OCI-LY1 (cell line): ENCODE data around the gene TAF3.

Source experiments
- EZH2 ChIP-seq: fragments of 200-600 bp; sonication (generic), shearing (Covaris generic); IDR thresholded peaks from 2 replicates; pipeline ENCODE4 v1.8.0; 2017; ENCODE audit warnings: borderline replicate concordance, mixed run types, mild to moderate bottlenecking, antibody characterized with exemption, low read length, moderate library complexity, mixed read lengths
- TF ChIP-seq, protein P1 (sequence below): fragments of 200-600 bp; sonication (generic), shearing (Covaris generic); IDR thresholded peaks from 2 replicates; pipeline ENCODE4 v1.5.1; 2017; ENCODE audit warnings: mild to moderate bottlenecking, antibody characterized with exemption, low read length, moderate library complexity, mixed read lengths

DNA sequence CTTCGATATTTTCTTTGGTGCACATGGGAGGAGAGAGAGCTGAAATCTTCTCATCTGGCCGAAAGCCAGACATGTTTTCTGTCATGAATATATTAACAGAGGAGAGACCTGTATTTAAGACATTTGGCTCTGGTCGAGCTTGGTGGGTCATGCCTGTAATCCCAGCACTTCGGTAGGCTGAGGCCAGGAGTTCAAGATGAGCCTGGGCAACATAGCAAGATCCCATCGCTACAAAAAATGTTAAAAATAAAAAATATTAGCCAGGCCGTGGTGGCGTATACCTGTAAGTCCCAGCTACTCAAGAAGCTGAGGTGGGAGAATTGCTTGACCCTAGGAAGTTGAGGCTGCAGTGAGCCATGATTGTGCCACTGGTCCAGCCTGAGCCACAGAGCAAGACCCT is 214.3 kb downstream of the TAF3 start:
- TF ChIP-seq, protein P1, sequence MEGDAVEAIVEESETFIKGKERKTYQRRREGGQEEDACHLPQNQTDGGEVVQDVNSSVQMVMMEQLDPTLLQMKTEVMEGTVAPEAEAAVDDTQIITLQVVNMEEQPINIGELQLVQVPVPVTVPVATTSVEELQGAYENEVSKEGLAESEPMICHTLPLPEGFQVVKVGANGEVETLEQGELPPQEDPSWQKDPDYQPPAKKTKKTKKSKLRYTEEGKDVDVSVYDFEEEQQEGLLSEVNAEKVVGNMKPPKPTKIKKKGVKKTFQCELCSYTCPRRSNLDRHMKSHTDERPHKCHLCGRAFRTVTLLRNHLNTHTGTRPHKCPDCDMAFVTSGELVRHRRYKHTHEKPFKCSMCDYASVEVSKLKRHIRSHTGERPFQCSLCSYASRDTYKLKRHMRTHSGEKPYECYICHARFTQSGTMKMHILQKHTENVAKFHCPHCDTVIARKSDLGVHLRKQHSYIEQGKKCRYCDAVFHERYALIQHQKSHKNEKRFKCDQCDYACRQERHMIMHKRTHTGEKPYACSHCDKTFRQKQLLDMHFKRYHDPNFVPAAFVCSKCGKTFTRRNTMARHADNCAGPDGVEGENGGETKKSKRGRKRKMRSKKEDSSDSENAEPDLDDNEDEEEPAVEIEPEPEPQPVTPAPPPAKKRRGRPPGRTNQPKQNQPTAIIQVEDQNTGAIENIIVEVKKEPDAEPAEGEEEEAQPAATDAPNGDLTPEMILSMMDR, result no peak
- TF ChIP-seq EZH2, result no peak
